Upper lobe of right lung (tissue), 1 donor: Measurements from ENCODE around the gene TUSC7. TPM values are rescaled to one million over a fixed set of nuclear protein-coding genes. Genes with fewer than 3 reads are reported as not detected.

Experiments used
- ATAC-seq: fragments of 200-7000 bp; cut with Tn5 transposase; one replicate; pipeline ENCODE4 v1.9.1; 2020; ENCODE audit warnings: mild to moderate bottlenecking, moderate library complexity
- DNase-seq: peaks from one replicate; pipeline ENCODE4 v3.0.0-alpha.2; 2020
- H3K27ac ChIP-seq: fragments of 200-600 bp; one replicate; pipeline ENCODE4 v1.8.0; 2022
- H3K27me3 ChIP-seq: fragments of 200-600 bp; one replicate; pipeline ENCODE4 v1.8.0; 2022; ENCODE audit warnings: mild to moderate bottlenecking
- H3K36me3 ChIP-seq: fragments of 200-600 bp; one replicate; pipeline ENCODE4 v1.8.0; 2022
- H3K4me1 ChIP-seq: fragments of 200-600 bp; one replicate; pipeline ENCODE4 v1.8.0; 2022
- H3K4me3 ChIP-seq: fragments of 200-600 bp; one replicate; pipeline ENCODE4 v1.8.0; 2022; ENCODE audit warnings: mild to moderate bottlenecking
- H3K9me3 ChIP-seq: fragments of 200-600 bp; one replicate; pipeline ENCODE4 v1.8.0; 2022
- intact Hi-C: fragments of 100-400 bp; cut with DNase I; formaldehyde crosslinking; loops from one replicate; pipeline ENCODE4 v1.11.0; 2022
- long read RNA-seq: library from polyadenylated mRNA; unstranded; transcript quantifications from one replicate; pipeline ENCODE4 v2.0.0, GENCODE V29; 2021
- total RNA-seq: library from RNA; stranded (reverse); fragmentation: NEBNext Ultra II Directional; extraction: Animal tissue kit (Norgen Biotek cat#: 25700); gene quantifications from one replicate; pipeline ENCODE4 v1.2.1, GENCODE V29; 2021
- TF ChIP-seq, protein P1 (sequence below): fragments of 200-600 bp; IDR thresholded peaks from one replicate; pipeline ENCODE4 v1.8.0; 2022; ENCODE audit warnings: antibody characterized with exemption
- donor health status: DM: no; HTN: yes; CAD: no; lungs with severe emphysema.

Gene TUSC7
- total RNA-seq, result not detected
- long read RNA-seq, result 0 reads

DNA sequence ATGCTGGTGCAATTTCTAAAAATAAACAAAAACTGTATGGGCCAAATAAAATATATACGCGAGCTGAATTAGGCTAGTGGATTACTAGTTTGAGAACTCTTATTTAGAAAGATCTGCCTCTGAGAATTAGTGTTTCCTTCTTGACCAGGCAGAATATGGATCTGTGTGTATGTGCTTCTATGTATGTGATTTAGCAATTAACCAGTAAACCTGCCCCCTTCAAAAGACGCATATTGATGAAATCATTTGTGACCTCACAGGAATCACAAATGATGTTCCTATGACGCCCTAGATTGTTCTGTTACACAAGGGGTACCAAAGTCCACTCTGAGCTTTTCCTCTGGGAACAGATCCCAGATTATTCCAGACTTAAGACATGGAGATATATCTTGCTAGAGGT is at the start of gene TUSC7:
Gene TUSC7 (plus strand): TSS at position 301 of the 400 bp plus-strand sequence.
- Histone ChIP-seq H3K27me3 (no peaks in the 10 kb centered on the region), H3K4me3 (no peak within 1 kb of the TSS), H3K4me1 (no peaks in the 10 kb centered on the region), H3K27ac (no peak within 1 kb of the TSS), H3K36me3 (no peaks in the 10 kb centered on the region), H3K9me3 (no peaks in the 10 kb centered on the region)
- no peak for ATAC-seq
- intact Hi-C loops, result no loop called here
- TF ChIP-seq, protein P1, sequence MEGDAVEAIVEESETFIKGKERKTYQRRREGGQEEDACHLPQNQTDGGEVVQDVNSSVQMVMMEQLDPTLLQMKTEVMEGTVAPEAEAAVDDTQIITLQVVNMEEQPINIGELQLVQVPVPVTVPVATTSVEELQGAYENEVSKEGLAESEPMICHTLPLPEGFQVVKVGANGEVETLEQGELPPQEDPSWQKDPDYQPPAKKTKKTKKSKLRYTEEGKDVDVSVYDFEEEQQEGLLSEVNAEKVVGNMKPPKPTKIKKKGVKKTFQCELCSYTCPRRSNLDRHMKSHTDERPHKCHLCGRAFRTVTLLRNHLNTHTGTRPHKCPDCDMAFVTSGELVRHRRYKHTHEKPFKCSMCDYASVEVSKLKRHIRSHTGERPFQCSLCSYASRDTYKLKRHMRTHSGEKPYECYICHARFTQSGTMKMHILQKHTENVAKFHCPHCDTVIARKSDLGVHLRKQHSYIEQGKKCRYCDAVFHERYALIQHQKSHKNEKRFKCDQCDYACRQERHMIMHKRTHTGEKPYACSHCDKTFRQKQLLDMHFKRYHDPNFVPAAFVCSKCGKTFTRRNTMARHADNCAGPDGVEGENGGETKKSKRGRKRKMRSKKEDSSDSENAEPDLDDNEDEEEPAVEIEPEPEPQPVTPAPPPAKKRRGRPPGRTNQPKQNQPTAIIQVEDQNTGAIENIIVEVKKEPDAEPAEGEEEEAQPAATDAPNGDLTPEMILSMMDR, result no peak
- DNase-seq, result no peak

DNA sequence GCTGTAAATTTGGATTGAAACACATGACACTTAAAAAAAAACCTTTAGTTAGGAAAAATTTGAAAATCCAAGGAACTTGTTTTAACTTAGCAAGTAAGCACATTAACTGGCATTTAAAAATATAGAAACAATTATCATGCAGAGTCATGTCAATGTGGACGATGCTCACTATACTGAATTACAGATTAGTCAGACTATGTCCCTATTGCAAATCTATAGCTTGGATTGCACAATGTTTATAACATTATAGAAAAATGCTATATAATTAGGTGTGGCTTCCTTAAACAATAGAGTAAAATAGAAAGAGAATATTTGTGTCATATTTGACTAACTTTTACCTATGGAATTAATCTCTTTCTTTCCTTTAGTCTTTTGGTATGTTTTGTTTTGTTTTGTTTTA is 48.4 kb upstream of the TUSC7 start:
- no peak for ATAC-seq
- no peaks in the 10 kb centered on the region for H3K4me1 ChIP-seq
- no peaks in the 10 kb centered on the region for H3K36me3 ChIP-seq
- H3K9me3 ChIP-seq, result no peaks in the 10 kb centered on the region
- TF ChIP-seq, protein P1, result no peak
- no peak for DNase-seq
- H3K27me3 ChIP-seq, result no peaks in the 10 kb centered on the region
- H3K4me3 ChIP-seq, result no peak overlapping the region
- intact Hi-C loops, result no loop called here
- no peak overlapping the region for H3K27ac ChIP-seq

DNA sequence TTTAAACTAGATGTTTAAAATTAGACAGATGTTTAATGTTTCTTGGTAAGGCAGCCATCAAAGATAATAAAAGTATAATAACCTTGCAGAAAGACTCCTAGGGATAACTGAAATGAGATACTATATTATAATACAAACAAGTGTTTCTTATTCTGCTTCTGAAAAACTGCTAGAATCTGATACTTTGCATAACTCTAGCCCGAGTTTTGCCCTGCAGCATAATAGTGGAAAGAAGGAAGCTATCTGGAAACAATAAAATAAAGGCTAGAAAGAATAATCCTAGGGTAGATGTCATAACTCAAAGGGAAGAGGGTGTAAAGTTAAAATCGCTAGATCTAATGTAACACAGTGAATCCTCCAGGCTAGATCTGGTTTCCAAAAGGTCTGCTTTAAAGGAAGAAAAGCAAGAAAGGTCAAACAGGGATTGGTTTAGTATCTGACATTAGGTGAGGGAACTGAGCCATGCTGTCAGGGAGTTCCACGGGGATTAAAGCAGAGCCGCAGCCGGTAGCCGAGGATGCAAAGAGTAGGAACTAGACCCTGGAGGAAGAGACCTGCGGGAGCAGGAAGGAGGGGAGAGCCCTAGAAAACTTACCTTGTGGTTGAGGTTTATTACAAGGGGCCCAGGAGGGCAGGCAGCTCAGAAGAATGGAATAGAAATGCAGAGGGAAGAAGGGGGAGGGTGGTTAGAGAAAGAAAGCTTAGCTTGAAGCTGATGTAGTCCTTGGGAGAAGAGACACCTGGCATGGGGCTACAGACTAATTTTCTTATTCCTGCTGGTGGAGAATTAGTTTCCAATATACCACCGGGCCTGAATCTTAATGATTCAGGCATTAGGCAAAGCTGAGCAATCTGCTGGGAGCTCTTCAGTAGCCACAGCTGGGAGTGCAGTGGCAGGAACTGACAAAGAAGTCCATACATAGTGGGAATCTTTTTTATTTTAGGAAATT is 46.1 kb upstream of the TUSC7 start:
- Histone ChIP-seq H3K4me3 (no peak overlapping the region), H3K27me3 (no peaks in the 10 kb centered on the region), H3K36me3 (no peaks in the 10 kb centered on the region), H3K4me1 (no peaks in the 10 kb centered on the region), H3K27ac (no peak overlapping the region), H3K9me3 (no peaks in the 10 kb centered on the region)
- DNase-seq, result no peak
- no peak for ATAC-seq
- intact Hi-C loops, result no loop called here
- TF ChIP-seq, protein P1, result no peak

DNA sequence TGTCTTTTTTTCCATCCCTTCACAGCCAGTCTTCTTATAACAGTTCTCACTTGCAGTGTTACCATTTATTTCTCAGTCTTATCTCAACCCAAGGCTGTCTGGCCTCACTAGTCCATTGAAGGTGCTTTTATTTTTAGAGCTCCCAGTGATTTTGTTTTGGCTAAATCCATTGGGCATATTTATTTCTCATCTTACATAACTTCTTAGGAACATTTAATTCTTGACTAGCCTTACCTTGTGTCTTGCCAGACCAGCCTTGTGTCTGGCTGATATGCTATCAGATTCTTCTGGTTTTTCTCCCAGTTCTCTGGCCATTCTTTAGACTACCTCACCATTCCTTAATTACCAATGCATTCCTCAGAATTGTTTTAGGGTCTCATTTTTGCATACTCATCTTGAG is 42.3 kb upstream of the TUSC7 start:
- Histone ChIP-seq H3K9me3 (no peaks in the 10 kb centered on the region), H3K27ac (no peak overlapping the region), H3K27me3 (no peaks in the 10 kb centered on the region), H3K4me3 (no peak overlapping the region), H3K36me3 (no peaks in the 10 kb centered on the region), H3K4me1 (no peaks in the 10 kb centered on the region)
- intact Hi-C loops, result no loop called here
- no peak for DNase-seq
- TF ChIP-seq, protein P1, result no peak
- no peak for ATAC-seq

DNA sequence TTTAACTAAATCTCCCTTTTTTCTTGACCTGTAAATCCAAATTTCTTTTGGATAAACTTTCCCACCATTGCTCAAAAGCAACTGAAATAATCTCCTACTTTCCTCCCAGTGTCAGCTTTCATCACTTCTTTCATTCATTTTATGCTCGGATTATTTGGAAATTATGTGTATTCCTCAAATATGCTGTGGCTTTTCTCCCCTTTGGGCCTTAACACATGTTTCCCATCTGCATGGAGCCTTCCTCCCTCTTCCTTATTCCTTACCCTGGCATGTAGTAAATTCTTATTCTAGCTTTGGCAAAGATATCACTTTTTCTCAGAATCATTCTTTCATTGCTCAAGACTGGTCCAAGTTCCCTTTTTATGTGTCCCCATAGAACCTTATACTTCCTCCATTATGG is 41.8 kb upstream of the TUSC7 start:
- no peaks in the 10 kb centered on the region for H3K36me3 ChIP-seq
- ATAC-seq (no peak), DNase-seq (no peak)
- H3K4me3 ChIP-seq, result no peak overlapping the region
- H3K27ac ChIP-seq, result no peak overlapping the region
- no peaks in the 10 kb centered on the region for H3K4me1 ChIP-seq
- H3K27me3 ChIP-seq, result no peaks in the 10 kb centered on the region
- no peaks in the 10 kb centered on the region for H3K9me3 ChIP-seq
- TF ChIP-seq, protein P1, result no peak
- intact Hi-C loops, result no loop called here
